Esophagus squamous epithelium (tissue), 5 donors: ENCODE results near the gene TRAPPC2L. TPM values are rescaled to one million over a fixed set of nuclear protein-coding genes. Genes with fewer than 3 reads are reported as not detected.

Experiments
- DNase-seq: peaks from one replicate; lab custom pipeline; 2025; lab: John Stamatoyannopoulos, UW
- H3K27ac ChIP-seq, 4 donors: fragments of 200-600 bp; sonication (generic); one replicate each; pipeline ENCODE4 v1.5.1; 2016 to 2019; ENCODE audit warnings: mild to moderate bottlenecking in 1 of 4
- H3K27me3 ChIP-seq, 4 donors: fragments of 200-600 bp; sonication (generic); 1 replicate in 3 of 4; 2 replicates in 1 of 4; pipeline versions ENCODE4 v1.5.1 to v1.6.0; 2017 to 2021; ENCODE audit warnings: antibody characterized with exemption in 1 of 4
- H3K36me3 ChIP-seq, 3 donors: fragments of 200-600 bp; sonication (generic); one replicate each; pipeline ENCODE4 v1.5.1; 2016 to 2019
- H3K4me1 ChIP-seq, 3 donors: fragments of 200-600 bp; sonication (generic); one replicate each; pipeline ENCODE4 v1.5.1; 2017 to 2019
- H3K4me3 ChIP-seq, 4 donors: fragments of 200-600 bp; sonication (generic); 1 replicate in 3 of 4; 2 replicates in 1 of 4; pipeline ENCODE4 v1.5.1; 2016 to 2019; ENCODE audit warnings: mild to moderate bottlenecking in 2 of 4, moderate library complexity in 1 of 4
- H3K9me3 ChIP-seq, 3 donors: fragments of 200-600 bp; sonication (generic); one replicate each; pipeline ENCODE4 v1.5.1; 2016 to 2019
- POLR2A ChIP-seq, 4 donors: fragments of 450-650 bp; IDR thresholded peaks; one replicate each; pipeline ENCODE4 v1.6.1; 2017; ENCODE audit warnings: antibody characterized with exemption in 4 of 4, mild to moderate bottlenecking in 4 of 4, moderate library complexity in 3 of 4
- WGBS, 2 donors: methylation state at CpG; one replicate each; pipeline ENCODE4 v1.1.5; 2018; 5-methylcytosine and 5-hydroxymethylcytosine counted together
- intact Hi-C: fragments of 100-400 bp; cut with DNase I; formaldehyde crosslinking; loops from one replicate; pipeline ENCODE4 v1.15.0; 2022
- total RNA-seq, 4 donors: library from RNA; depleted of rRNA; stranded (reverse); fragments of >200 nt; gene quantifications; one replicate each; pipeline ENCODE4 v1.1.0, GENCODE V29; 2016
- TF ChIP-seq, protein P1 (sequence below), 6 experiments: fragments of 450-650 bp in 4 of 6; fragments of 200-600 bp in 2 of 6; sonication (generic) in 2 of 6; IDR thresholded peaks; one replicate each; pipeline ENCODE4 v1.5.1; 2016 to 2019; ENCODE audit warnings: antibody characterized with exemption in 6 of 6, mild to moderate bottlenecking in 4 of 6, moderate library complexity in 4 of 6
- donor health status: DM: yes; HTN: yes; CAD: no.

The TRAPPC2L gene
- total RNA-seq, 4 donors from 2014 or later = 20.7 to 29.7 (median 24.7) TPM

DNA sequence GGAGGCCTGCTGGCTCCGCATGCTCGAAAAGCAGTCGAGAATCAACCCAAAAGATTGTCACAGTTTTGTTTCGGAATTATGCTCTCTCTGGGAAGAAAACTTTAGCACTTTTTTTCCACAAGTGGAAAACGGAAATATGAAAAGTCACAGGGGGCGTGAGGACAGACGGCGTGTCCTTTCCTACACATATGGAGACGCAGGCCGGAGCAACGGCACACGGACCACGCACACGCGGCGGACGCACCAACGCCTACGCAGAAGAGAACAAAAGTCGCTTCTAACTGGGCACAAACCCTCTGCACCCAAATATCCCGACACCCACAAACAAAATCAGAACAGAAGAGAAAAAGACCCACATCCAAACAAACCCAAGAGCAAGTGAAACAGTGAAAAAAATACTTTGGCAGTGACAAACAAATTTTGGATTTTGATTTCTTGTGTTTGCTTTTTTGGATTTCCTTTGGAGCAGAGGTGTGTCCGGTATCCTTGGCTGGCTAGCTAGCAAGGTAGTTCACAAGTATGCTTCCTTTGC is 18.8 kb downstream of the TRAPPC2L start:
- peaks cover 0 to 45% (median 0%) of the 10 kb centered on the region in 4 donors for H3K27me3 ChIP-seq
- H3K9me3 ChIP-seq = no peaks in the 10 kb centered on the region
- TF ChIP-seq POLR2A (IDR thresholded peaks at IDR 0.05) = no peak
- TF ChIP-seq, protein P1, sequence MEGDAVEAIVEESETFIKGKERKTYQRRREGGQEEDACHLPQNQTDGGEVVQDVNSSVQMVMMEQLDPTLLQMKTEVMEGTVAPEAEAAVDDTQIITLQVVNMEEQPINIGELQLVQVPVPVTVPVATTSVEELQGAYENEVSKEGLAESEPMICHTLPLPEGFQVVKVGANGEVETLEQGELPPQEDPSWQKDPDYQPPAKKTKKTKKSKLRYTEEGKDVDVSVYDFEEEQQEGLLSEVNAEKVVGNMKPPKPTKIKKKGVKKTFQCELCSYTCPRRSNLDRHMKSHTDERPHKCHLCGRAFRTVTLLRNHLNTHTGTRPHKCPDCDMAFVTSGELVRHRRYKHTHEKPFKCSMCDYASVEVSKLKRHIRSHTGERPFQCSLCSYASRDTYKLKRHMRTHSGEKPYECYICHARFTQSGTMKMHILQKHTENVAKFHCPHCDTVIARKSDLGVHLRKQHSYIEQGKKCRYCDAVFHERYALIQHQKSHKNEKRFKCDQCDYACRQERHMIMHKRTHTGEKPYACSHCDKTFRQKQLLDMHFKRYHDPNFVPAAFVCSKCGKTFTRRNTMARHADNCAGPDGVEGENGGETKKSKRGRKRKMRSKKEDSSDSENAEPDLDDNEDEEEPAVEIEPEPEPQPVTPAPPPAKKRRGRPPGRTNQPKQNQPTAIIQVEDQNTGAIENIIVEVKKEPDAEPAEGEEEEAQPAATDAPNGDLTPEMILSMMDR (IDR thresholded peaks at IDR 0.05) = no peak
- no peak overlapping the region for H3K4me3 ChIP-seq
- 92% methylated on average over 22 of the region's 22 CpGs for WGBS, 2 donors
- H3K36me3 ChIP-seq = peaks cover 0 to 32% (median 5%) of the 10 kb centered on the region in 3 donors
- H3K27ac ChIP-seq = no peak overlapping the region
- no peak for DNase-seq
- intact Hi-C loops = no loop called here
- H3K4me1 ChIP-seq = peaks cover 5 to 29% (median 8%) of the 10 kb centered on the region in 3 donors

GRCh38 chr16:88876942-88877526 is 20.1 kb downstream of the TRAPPC2L start:
- peaks cover 16 to 34% (median 17%) of the 10 kb centered on the region in 3 donors for H3K4me1 ChIP-seq
- no peaks in the 10 kb centered on the region for H3K9me3 ChIP-seq
- peaks cover 0 to 37% (median 5%) of the 10 kb centered on the region in 3 donors for H3K36me3 ChIP-seq
- no peak for TF ChIP-seq POLR2A (IDR thresholded peaks at IDR 0.05)
- TF ChIP-seq, protein P1 (IDR thresholded peaks at IDR 0.05) = no peak
- H3K27me3 ChIP-seq = peaks cover 0 to 45% (median 0%) of the 10 kb centered on the region in 4 donors
- intact Hi-C loops = no loop called here
- no peak overlapping the region for H3K4me3 ChIP-seq
- H3K27ac ChIP-seq = no peak overlapping the region
- no peak for DNase-seq
- WGBS, 2 donors = 68 to 79% methylated on average over 13 to 23 of the region's 33 CpGs

- Histone ChIP-seq H3K36me3 (peaks cover 0 to 41% (median 5%) of the 10 kb centered on the region in 3 donors), H3K4me1 (peaks cover 17 to 41% (median 17%) of the 10 kb centered on the region in 3 donors), H3K27ac (no peak overlapping the region), H3K4me3 (no peak overlapping the region), H3K9me3 (no peaks in the 10 kb centered on the region), H3K27me3 (peaks cover 0 to 39% (median 0%) of the 10 kb centered on the region in 4 donors)
- TF ChIP-seq, protein P1 (IDR thresholded peaks at IDR 0.05) = no peak
- no peak for TF ChIP-seq POLR2A (IDR thresholded peaks at IDR 0.05)
- intact Hi-C loops = no loop called here
- 89 to 94% methylated on average over 12 to 14 of the region's 20 CpGs for WGBS, 2 donors
- no peak for DNase-seq
Observed at GRCh38 chr16:88877564-88878289, 20.8 kb downstream of the TRAPPC2L start.

DNA sequence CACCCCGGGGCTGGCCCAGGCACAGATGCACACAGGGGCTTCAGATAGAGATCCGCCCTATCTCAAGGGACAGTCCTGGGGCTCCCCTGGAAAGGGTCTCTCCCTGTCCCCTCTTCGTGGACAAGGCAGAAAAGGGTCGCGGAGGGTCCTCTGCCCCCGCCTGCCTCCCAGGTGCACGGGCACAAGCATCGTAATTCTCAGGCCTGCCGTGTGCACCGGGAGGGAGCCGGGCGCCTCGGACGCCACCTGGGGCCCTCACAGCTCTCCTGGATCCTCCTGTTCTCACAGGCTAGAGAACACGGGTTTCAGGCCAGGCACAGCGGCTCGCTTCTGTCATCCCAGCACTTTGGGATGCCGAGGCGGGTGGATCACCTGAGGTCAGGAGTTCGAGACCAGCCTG is 21.4 kb downstream of the TRAPPC2L start:
- intact Hi-C loops = no loop called here
- DNase-seq = no peak
- Histone ChIP-seq H3K4me1 (peaks cover 17 to 43% (median 17%) of the 10 kb centered on the region in 3 donors), H3K36me3 (peaks cover 0 to 47% (median 5%) of the 10 kb centered on the region in 3 donors), H3K4me3 (no peak overlapping the region), H3K27ac (no peak overlapping the region), H3K27me3 (peaks cover 0 to 33% (median 0%) of the 10 kb centered on the region in 4 donors), H3K9me3 (no peaks in the 10 kb centered on the region)
- no peak for TF ChIP-seq POLR2A (IDR thresholded peaks at IDR 0.05)
- TF ChIP-seq, protein P1 (IDR thresholded peaks at IDR 0.05) = no peak
- WGBS, 2 donors = 100% methylated on average over 5 of the region's 20 CpGs; no CpG with 5 or more reads in 1 of the 2 donors
